ENCODE measurements around the gene NR6A1. TPM values are rescaled to one million over a fixed set of nuclear protein-coding genes. Genes with fewer than 3 reads are reported as not detected.

NR6A1 gene
- polyA plus RNA-seq, 2 donors = 0.68 to 1.4 TPM

DNA sequence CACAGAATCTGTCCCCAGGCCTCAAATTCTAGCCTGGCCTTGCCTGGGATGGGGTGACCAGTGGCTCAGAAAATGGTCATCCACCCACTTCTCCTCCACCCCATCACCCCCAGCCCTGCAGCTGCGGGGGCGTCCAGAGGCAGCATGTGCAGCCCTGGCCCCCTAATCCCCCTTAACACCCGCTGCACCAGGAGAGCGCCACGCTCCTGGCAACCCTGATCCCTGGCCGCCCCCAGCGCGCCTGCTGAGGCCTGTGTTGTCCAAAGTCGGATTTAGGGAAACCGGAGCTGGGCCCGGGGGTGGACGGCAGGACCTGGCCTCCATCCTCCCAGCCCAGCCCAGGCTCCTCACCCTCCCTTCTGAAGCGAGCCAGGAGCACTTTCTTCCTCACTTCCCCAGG is 285.9 kb downstream of the NR6A1 start:
- 68 to 69% methylated on average over 13 of the region's 13 CpGs for WGBS, 2 donors
- Histone ChIP-seq H3K27ac (ENCODE audit: low read depth in 2 of 2, low read length in 1 of 2) (no peak overlapping the region), H3K4me1 (ENCODE audit: control insufficient read depth in 2 of 2, insufficient read depth in 2 of 2, low read length in 1 of 2) (no peaks in the 10 kb centered on the region), H3K9me3 (ENCODE audit: control insufficient read depth in 2 of 2, insufficient read depth in 1 of 2, low read depth in 1 of 2, low read length in 1 of 2) (no peaks in the 10 kb centered on the region), H3K36me3 (ENCODE audit: control insufficient read depth in 2 of 2, insufficient read depth in 2 of 2, low read length in 1 of 2) (no peaks in the 10 kb centered on the region), H3K27me3 (ENCODE audit: control insufficient read depth in 1 of 2, insufficient read depth in 2 of 2, low read length in 2 of 2) (no peaks in the 10 kb centered on the region), H3K4me3 (ENCODE audit: low read depth in 1 of 2, low read length in 2 of 2) (no peak overlapping the region)

DNA sequence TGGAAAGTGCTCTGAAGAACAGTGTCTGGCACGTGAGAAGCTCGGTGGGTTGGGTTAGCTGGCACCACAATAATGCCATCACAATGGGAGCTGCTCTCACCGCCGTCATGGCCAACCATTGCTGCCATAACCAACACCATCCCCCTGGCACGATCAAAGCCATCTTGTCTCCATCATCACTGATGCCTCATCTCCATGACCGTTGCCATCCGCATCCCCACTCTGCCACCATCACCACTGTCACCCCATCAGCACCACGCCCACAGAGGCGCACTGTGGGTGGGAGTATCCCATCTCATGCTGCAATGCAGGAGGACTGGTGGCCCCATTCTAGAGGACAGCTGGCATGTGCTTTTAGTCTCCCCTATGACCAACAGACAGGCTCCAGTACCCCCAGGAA is 287.6 kb downstream of the NR6A1 start:
- Histone ChIP-seq H3K4me3 (ENCODE audit: low read depth in 1 of 2, low read length in 2 of 2) (no peak overlapping the region), H3K27me3 (ENCODE audit: control insufficient read depth in 1 of 2, insufficient read depth in 2 of 2, low read length in 2 of 2) (no peaks in the 10 kb centered on the region), H3K36me3 (ENCODE audit: control insufficient read depth in 2 of 2, insufficient read depth in 2 of 2, low read length in 1 of 2) (no peaks in the 10 kb centered on the region), H3K27ac (ENCODE audit: low read depth in 2 of 2, low read length in 1 of 2) (no peak overlapping the region), H3K4me1 (ENCODE audit: control insufficient read depth in 2 of 2, insufficient read depth in 2 of 2, low read length in 1 of 2) (no peaks in the 10 kb centered on the region), H3K9me3 (ENCODE audit: control insufficient read depth in 2 of 2, insufficient read depth in 1 of 2, low read depth in 1 of 2, low read length in 1 of 2) (no peaks in the 10 kb centered on the region)
- WGBS, 2 donors = 94 to 98% methylated on average over 9 of the region's 9 CpGs

DNA sequence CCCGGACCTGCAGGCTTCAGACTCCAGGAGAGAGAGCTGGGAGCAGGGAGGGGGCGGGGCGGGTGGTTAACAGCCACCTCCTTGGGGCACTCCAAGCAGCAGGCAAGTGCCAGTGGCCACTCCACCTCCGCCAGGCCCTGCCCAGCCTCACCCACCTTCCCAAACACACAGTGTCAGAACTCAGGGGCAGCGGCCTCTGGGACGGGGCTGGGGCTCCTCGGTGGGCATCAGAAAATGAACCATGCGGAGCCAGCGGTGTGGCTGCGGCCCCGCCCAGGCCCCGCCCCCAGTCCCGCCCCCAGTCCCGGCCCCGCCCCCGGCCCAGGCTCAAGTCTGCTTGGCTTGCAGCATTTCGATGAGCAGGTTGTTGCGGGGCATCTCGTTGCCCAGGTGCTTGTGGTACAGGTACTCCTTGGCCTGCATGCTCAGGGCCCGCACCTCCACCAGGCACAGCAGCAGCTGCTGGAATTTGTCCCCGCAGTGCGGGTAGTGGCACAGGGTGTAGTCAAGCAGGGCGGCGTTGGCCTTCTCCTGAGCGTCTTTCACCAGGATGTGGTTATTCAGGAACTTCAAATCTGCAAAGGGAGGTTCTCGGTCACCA is 288.6 kb downstream of the NR6A1 start:
- H3K27me3 ChIP-seq (ENCODE audit: control insufficient read depth in 1 of 2, insufficient read depth in 2 of 2, low read length in 2 of 2) = peaks cover 0 to 7% of the 10 kb centered on the region in 2 donors
- 36 to 37% methylated on average over 25 to 26 of the region's 26 CpGs for WGBS, 2 donors

DNA sequence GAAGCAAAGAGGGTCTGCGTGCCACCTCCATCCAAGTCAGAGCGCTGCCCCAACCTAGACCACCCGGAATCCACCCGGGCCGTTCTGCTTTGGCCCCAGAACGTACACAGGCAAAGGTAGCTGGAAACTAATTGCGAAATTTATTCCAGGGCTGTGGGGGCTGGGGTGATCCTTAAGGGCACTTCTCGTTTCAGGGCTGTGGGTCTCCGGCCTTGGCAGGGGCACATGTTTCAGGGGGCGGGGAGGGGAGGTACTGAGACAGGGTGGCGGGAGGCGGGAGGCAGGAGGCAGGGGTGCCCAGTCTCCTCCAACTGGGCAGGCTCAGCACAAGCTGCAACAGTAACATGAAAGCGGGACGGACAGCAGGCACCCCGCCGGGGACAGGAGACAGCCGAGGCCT is 290.0 kb downstream of the NR6A1 start:
- no peaks in the 10 kb centered on the region for H3K9me3 ChIP-seq (ENCODE audit: control insufficient read depth in 2 of 2, insufficient read depth in 1 of 2, low read depth in 1 of 2, low read length in 1 of 2)
- H3K27ac ChIP-seq (ENCODE audit: low read depth in 2 of 2, low read length in 1 of 2) = no peak overlapping the region
- H3K4me1 ChIP-seq (ENCODE audit: control insufficient read depth in 2 of 2, insufficient read depth in 2 of 2, low read length in 1 of 2) = no peaks in the 10 kb centered on the region
- no peaks in the 10 kb centered on the region for H3K36me3 ChIP-seq (ENCODE audit: control insufficient read depth in 2 of 2, insufficient read depth in 2 of 2, low read length in 1 of 2)
- H3K4me3 ChIP-seq (ENCODE audit: low read depth in 1 of 2, low read length in 2 of 2) = no peak overlapping the region
- 58 to 64% methylated on average over 15 to 17 of the region's 17 CpGs for WGBS, 2 donors
- peaks cover 0 to 9% of the 10 kb centered on the region in 2 donors for H3K27me3 ChIP-seq (ENCODE audit: control insufficient read depth in 1 of 2, insufficient read depth in 2 of 2, low read length in 2 of 2)

More for the DNA sequence above, 288.6 kb downstream of the NR6A1 start:
- H3K36me3 ChIP-seq (ENCODE audit: control insufficient read depth in 2 of 2, insufficient read depth in 2 of 2, low read length in 1 of 2) = no peaks in the 10 kb centered on the region
- no peak overlapping the region for H3K27ac ChIP-seq (ENCODE audit: low read depth in 2 of 2, low read length in 1 of 2)
- H3K9me3 ChIP-seq (ENCODE audit: control insufficient read depth in 2 of 2, insufficient read depth in 1 of 2, low read depth in 1 of 2, low read length in 1 of 2) = no peaks in the 10 kb centered on the region
- H3K4me3 ChIP-seq (ENCODE audit: low read depth in 1 of 2, low read length in 2 of 2) = no peak overlapping the region
- H3K4me1 ChIP-seq (ENCODE audit: control insufficient read depth in 2 of 2, insufficient read depth in 2 of 2, low read length in 1 of 2) = no peaks in the 10 kb centered on the region

DNA sequence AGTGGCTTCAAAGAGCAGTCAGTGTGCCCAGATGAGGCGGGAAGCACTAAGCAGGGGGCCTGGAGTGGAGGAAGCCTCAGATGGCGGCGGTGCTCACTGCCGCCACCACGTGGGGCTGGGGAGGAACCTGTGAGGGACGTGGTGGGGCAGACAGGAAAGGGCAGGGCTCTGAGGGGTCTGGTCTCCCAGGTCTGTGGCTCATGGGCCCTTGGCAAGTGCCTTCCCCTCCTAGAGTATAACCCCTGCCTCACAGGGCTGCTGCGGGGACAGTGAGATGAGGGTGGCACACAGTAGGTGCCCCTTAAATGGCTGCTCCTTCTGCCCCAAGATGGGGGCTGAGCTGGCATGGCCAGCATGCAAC is 290.5 kb downstream of the NR6A1 start:
- Histone ChIP-seq H3K4me3 (ENCODE audit: low read depth in 1 of 2, low read length in 2 of 2) (no peak overlapping the region), H3K9me3 (ENCODE audit: control insufficient read depth in 2 of 2, insufficient read depth in 1 of 2, low read depth in 1 of 2, low read length in 1 of 2) (no peaks in the 10 kb centered on the region), H3K4me1 (ENCODE audit: control insufficient read depth in 2 of 2, insufficient read depth in 2 of 2, low read length in 1 of 2) (no peaks in the 10 kb centered on the region), H3K36me3 (ENCODE audit: control insufficient read depth in 2 of 2, insufficient read depth in 2 of 2, low read length in 1 of 2) (no peaks in the 10 kb centered on the region), H3K27me3 (ENCODE audit: control insufficient read depth in 1 of 2, insufficient read depth in 2 of 2, low read length in 2 of 2) (peaks cover 0 to 9% of the 10 kb centered on the region in 2 donors), H3K27ac (ENCODE audit: low read depth in 2 of 2, low read length in 1 of 2) (no peak overlapping the region)
- WGBS, 2 donors = 23 to 24% methylated on average over 7 of the region's 7 CpGs

DNA sequence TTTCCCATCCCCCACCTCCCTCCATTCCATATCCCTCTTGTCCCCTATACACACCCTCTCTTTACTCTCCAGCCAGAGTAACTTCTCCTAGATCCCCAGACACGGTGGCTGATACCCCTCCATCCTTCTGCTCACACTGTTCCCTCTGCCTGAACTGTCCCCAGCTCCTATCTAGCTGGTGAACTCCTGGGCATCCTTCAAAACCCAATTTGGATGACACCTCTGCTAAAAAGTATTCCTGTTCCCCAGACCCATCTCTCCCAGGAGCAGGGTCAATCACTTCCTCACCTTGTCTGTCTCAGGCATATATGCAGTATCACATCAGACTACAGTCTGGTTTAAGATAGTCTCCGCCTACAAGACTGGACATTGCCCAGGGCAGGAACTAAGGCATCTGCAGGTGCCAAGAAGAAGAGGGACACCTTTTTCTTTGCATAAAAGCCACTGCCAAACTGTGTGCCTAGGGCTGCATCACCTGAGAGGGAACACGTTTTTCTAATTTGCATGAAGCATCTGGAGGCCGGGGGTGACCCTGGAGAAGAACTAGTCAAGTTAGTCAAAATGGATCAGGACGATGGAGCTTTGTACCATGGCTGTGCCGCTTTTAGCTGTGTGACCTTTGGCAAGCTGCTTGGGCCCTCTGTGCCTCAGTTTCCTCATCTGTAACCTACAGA is 291.0 kb downstream of the NR6A1 start:
- no peaks in the 10 kb centered on the region for H3K9me3 ChIP-seq (ENCODE audit: control insufficient read depth in 2 of 2, insufficient read depth in 1 of 2, low read depth in 1 of 2, low read length in 1 of 2)
- 60 to 61% methylated on average over 6 of the region's 6 CpGs for WGBS, 2 donors
- H3K27ac ChIP-seq (ENCODE audit: low read depth in 2 of 2, low read length in 1 of 2) = no peak overlapping the region
- H3K4me1 ChIP-seq (ENCODE audit: control insufficient read depth in 2 of 2, insufficient read depth in 2 of 2, low read length in 1 of 2) = no peaks in the 10 kb centered on the region
- H3K4me3 ChIP-seq (ENCODE audit: low read depth in 1 of 2, low read length in 2 of 2) = no peak overlapping the region
- H3K27me3 ChIP-seq (ENCODE audit: control insufficient read depth in 1 of 2, insufficient read depth in 2 of 2, low read length in 2 of 2) = peaks cover 0 to 9% of the 10 kb centered on the region in 2 donors
- no peaks in the 10 kb centered on the region for H3K36me3 ChIP-seq (ENCODE audit: control insufficient read depth in 2 of 2, insufficient read depth in 2 of 2, low read length in 1 of 2)

DNA sequence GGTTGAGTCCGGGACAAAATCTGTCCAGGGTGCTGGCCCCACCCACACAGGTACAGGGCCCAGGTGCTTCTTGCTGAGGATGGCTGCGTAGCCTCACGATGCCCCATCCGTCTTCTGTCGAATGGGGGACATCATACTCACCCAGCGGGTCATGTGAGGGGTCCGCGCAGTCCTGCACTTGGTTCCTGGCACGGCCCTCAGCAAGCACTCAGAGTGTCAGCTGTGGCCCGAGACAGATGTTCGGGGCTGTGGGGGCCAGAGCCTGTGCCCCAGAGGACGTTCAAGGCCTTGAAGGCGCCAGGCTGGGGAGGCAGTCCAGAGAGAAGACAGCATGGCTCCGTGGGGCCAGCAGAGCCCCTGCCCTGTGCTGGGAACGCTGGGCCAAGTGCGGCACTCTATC is 291.7 kb downstream of the NR6A1 start:
- no peaks in the 10 kb centered on the region for H3K36me3 ChIP-seq (ENCODE audit: control insufficient read depth in 2 of 2, insufficient read depth in 2 of 2, low read length in 1 of 2)
- H3K9me3 ChIP-seq (ENCODE audit: control insufficient read depth in 2 of 2, insufficient read depth in 1 of 2, low read depth in 1 of 2, low read length in 1 of 2) = no peaks in the 10 kb centered on the region
- H3K4me1 ChIP-seq (ENCODE audit: control insufficient read depth in 2 of 2, insufficient read depth in 2 of 2, low read length in 1 of 2) = no peaks in the 10 kb centered on the region
- peaks cover 0 to 9% of the 10 kb centered on the region in 2 donors for H3K27me3 ChIP-seq (ENCODE audit: control insufficient read depth in 1 of 2, insufficient read depth in 2 of 2, low read length in 2 of 2)
- no peak overlapping the region for H3K27ac ChIP-seq (ENCODE audit: low read depth in 2 of 2, low read length in 1 of 2)
- H3K4me3 ChIP-seq (ENCODE audit: low read depth in 1 of 2, low read length in 2 of 2) = no peak overlapping the region
- WGBS, 2 donors = 80 to 83% methylated on average over 16 of the region's 16 CpGs

DNA sequence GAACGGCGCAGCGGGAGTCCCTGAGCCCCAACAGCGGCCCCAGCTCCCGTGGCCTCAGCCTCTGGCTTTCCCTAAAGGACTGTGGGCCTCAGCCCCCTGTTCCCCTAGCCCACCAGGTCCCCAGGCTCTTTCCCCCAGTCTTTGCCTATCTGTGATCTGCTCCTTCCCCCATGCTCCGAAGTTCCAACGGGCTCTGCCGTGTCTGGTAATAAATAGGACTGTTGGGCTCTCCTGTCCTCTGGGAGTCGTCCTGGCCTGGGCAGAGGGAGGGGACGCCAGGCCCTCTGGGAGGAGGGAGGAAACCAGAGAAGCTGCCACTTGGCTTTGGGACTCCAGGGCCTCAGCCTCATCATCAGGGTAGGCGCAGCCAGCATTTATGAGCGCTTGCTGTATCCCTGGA is 292.8 kb downstream of the NR6A1 start:
- Histone ChIP-seq H3K4me3 (ENCODE audit: low read depth in 1 of 2, low read length in 2 of 2) (no peak overlapping the region), H3K36me3 (ENCODE audit: control insufficient read depth in 2 of 2, insufficient read depth in 2 of 2, low read length in 1 of 2) (no peaks in the 10 kb centered on the region), H3K27ac (ENCODE audit: low read depth in 2 of 2, low read length in 1 of 2) (no peak overlapping the region), H3K9me3 (ENCODE audit: control insufficient read depth in 2 of 2, insufficient read depth in 1 of 2, low read depth in 1 of 2, low read length in 1 of 2) (no peaks in the 10 kb centered on the region), H3K4me1 (ENCODE audit: control insufficient read depth in 2 of 2, insufficient read depth in 2 of 2, low read length in 1 of 2) (no peaks in the 10 kb centered on the region), H3K27me3 (ENCODE audit: control insufficient read depth in 1 of 2, insufficient read depth in 2 of 2, low read length in 2 of 2) (peaks cover 0 to 9% of the 10 kb centered on the region in 2 donors)
- 53 to 58% methylated on average over 12 of the region's 12 CpGs for WGBS, 2 donors

DNA sequence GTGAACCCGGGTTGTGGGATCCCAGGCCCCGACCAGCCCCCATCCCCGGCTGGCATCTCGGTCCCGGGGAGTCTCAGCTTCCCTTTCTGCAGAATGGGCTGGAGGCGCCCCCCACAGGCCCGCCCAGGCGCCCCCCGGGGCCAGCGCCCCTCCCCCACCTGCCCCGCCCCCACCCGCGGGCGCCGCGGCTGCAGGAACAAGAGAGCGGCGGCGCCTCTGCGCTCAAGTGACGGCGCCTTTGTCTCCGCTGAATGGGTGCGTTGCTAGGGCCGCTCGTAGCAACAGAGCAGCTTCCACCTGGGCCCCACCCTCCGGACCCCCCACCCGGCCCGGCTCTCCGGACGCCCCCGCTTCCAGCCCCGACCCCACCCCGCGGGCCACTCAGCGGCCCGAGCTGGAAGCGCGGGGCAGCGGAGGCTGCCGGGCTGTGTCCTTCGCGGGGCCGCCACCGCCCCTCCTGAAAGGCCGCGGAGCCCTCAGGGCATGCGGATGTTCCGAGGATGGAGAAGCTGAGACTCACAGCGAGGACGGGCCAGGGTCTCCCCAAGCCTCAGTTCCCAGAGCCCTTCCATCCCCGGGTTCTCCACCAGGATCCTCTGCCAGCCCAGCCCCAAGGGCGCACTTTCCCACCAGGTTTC is 293.3 kb downstream of the NR6A1 start:
- H3K4me1 ChIP-seq (ENCODE audit: control insufficient read depth in 2 of 2, insufficient read depth in 2 of 2, low read length in 1 of 2) = no peaks in the 10 kb centered on the region
- WGBS, 2 donors = 5 to 6% methylated on average over 29 to 53 of the region's 53 CpGs
- H3K36me3 ChIP-seq (ENCODE audit: control insufficient read depth in 2 of 2, insufficient read depth in 2 of 2, low read length in 1 of 2) = no peaks in the 10 kb centered on the region
- no peak overlapping the region for H3K27ac ChIP-seq (ENCODE audit: low read depth in 2 of 2, low read length in 1 of 2)
- peaks cover 0 to 9% of the 10 kb centered on the region in 2 donors for H3K27me3 ChIP-seq (ENCODE audit: control insufficient read depth in 1 of 2, insufficient read depth in 2 of 2, low read length in 2 of 2)
- no peaks in the 10 kb centered on the region for H3K9me3 ChIP-seq (ENCODE audit: control insufficient read depth in 2 of 2, insufficient read depth in 1 of 2, low read depth in 1 of 2, low read length in 1 of 2)
- H3K4me3 ChIP-seq (ENCODE audit: low read depth in 1 of 2, low read length in 2 of 2) = peak overlapping the region in 1 of 2 donors; percentile 9

Measured in esophagus (tissue), 2 donors.